ENCODE data around the gene CADPS.

CADPS gene

DNA sequence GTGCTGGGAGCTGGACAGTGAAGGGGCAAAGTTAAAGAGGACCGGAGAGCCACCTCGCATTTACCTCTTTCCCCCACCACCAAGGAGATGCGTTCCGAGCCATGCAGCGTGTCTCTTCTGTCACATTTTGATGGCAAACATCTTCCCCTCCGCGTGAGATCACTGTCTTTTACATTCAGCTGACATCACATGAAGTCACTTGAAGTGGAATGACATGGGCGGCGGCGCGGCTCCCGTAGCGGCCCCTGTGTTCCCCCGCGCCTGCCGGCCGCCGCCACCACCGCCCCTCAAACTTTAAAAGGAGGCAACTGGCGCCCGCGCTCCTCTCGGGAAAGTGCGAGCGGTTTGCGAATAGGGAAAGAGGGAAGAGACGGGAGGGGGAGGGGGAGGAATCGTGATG lies 502.0 kb downstream of the CADPS start, which contains the start of gene FEZF2:
Gene FEZF2 (minus strand): TSS at position 336 of the 400 bp plus-strand sequence. CDS start 682 bp downstream, outside the sequence.
- no peak for DNase-seq (ENCODE audit: low read depth)

DNA sequence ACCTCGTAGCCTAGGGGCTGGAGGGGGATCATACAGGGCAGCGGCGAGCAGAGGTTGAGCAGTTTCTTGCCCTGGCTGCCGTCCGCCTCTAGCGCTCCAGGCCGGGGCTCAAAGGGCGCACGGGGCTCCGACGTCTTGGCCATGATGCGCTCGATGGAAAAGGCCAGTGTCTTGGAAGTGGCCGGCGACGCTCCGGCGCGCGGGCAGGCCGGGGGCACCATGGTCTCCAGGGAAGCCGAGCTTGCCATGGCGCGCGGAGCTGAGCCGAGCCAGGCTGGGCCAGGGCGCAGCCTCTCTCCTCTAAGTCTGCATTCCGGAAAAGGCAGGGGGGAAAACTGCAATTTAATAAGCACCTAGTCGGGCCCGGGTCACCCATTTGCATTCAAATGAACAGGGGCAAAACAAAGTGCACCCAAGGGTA lies 502.6 kb downstream of the CADPS start:
- no peak for DNase-seq (ENCODE audit: low read depth)

DNA sequence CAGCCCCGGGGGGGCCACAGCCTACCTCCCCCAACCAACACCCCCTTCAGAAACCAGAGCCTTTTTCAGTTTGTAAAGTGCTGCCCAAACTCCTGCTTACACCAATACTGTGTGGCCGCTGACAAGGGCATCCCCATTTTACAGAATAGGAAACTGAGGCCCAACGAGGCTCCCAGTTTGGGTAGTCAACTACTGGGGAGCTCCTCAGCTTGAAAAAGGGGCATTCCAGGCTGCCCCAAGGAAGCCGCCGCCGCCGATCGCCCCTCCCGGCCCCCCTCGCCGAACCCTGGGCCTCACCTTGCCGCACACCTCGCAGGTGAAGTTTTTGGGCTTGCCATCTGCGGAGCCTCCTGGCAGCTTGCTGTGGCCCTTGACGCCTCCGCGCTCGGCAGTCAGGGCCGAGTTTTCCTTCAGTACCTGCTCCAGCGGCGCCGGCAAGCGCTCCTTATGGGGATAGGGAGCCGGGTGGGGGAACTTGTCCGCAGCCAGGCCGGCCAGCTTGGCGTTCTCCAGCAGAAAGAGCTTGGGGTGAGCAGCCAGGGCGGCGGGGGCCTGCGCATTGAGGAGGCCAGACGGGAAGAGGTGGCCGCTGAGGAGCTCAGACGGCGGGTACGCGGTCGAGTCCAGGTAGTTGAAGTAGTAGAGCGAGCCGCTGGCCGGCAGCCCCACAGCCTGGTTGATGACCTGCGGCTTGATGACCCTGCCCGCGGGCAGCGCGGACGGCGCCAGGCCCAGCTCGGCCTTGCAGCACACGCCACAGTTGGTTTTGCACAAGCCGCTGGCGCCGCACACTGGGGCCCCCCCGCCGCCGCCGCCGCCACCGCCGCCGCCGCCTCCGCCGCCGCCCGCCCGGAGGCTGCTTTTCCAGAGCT lies 503.3 kb downstream of the CADPS start:
- DNase-seq (ENCODE audit: low read depth), result no peak

DNA sequence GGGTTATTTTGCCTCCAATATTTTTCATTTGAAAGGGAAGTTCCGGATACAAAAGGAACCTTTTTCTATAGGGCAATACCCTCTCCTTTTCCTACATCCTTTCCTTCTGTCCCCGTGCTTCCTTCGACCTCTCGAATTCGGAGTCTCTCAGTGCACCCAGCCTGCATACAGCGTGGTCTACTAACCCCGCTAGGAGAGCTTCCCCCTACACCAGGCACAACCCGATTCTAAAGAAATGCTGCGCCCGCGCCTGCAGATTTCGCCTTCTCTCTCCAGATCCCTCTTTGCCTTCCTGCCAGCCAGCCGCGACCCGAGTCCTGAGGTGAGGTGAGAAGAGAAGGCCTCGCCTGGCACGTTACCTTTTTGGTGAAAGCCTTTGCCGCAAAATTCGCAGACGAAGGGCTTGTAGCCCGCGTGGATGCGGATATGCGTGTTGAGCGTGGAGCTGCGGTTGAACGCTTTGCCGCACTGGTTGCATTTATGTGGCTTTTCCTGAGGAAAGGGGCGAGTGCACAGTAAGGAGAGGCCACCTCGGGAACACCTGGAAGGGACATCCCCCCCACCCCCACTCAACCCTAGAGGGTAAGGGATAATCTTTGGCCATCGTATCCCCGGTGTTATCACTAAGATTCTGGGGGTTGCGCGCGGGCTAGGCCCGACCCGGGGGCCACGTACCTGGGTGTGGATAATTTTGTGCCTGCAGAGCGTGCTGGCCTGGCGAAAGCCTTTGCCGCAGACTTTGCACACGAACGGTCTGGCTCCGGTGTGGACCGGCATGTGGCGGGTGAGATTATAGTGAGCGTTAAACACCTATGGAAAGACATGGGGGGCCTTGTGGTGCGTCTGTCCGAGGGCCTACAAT lies 504.1 kb downstream of the CADPS start:
- no peak for DNase-seq (ENCODE audit: low read depth)

DNA sequence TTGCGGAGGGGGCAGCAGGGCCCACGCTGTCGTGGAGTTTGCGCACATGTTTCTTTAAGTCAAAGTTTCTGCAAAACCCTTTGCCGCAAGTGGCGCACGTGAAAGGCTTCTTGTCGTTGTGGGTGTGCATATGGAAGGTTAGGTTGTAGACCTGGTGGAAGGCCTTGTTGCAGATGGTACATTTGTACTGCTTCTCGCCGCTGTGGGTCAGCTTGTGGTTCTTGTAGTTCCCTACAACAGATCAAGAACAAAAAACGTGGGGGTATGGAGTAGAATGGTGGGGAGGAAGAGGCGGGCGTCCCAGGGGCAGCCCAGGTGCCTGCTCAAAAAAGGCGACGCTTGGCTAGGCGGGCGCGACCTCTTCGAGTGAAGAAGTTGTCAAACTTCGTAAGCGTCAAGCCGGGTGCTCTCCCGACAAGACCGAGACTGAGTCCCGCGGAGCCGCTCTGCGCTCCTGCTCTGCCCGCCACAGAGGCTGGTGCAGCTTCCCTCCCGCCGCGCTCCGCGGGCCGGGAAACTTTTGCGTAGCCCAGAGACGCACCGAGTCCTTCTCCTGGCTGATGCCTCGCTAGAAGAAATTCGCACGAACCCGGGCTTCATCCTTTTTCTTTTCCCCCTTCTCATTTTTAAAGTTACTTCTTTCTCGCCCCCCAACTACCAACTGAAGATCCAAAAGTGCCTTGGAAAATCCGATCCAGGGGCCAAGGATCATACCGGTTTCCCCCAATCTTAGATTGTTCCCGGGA lies 504.9 kb downstream of the CADPS start:
- DNase-seq (ENCODE audit: low read depth), result no peak

DNA sequence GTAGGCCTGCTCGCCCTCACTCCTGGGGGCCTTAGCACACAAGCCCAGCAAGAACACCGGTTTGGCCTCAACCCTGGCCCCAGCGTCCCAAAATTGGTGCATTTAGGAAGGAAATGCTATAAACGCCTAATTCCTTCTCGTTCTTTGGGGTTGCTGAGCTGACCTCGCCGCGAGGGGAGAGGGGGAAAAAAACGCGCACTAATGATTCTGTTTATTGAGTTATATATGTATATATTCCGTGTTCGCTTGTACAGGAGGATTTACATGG lies 505.8 kb downstream of the CADPS start:
- DNase-seq (ENCODE audit: low read depth), result no peak

DNA sequence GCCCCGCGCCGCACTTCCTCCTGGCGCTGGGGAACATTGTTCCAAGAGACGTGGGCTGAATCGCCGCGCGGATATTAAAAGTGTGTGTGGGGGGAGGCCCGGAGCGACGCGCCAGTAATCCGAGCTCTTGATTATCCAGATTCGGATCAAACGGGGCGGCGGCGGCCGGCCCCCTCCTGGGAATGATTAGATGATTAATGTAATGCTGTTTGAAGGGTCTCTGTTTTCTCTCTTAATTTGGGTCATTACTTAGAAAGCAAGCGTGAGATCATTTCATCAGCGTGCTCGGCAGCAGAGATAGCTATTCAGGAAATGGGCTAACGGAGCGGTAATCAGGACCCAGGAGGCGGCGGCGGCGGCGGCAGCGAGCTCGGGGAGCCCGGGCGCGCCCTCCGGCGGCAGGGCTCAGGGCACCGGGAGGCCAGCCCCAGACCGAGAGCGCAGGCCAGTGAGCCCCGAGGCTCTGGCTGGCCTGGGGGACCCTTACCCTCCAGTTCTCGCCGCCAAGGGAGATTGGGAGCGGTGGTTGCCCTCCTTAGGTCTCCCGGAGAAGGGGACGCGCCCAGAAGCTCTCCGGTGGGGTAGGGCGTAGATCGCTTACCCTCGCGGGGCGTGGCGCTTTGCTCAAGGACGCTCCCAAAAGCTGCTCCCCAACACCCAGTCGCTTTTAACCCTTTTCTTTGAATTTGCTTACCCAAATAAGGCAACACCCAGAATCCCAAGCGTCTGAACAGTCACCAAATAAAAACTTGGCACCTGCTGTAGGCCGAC lies 506.3 kb downstream of the CADPS start:
- DNase-seq (ENCODE audit: low read depth), result no peak

DNA sequence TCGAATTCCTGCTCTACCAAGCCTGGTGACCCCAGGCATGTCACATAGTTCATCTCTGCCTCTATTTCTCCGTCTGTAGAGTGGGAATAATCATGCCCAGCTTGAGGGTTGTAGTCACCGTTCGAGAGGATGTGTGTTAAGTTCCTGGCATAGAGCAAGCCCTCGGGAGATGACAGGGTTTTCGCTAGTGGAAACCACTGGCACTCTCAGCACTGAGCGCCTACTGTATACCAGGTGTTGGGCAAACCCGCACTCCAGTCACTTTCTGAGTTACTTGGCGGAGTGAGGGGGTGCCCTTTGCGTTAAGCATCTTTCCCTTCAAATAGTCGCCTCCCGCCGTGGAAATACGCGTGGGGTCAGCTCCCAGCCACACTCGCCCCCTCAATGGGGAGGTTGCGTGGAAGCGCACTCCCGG lies 506.9 kb downstream of the CADPS start:
- no peak for DNase-seq (ENCODE audit: low read depth)

DNA sequence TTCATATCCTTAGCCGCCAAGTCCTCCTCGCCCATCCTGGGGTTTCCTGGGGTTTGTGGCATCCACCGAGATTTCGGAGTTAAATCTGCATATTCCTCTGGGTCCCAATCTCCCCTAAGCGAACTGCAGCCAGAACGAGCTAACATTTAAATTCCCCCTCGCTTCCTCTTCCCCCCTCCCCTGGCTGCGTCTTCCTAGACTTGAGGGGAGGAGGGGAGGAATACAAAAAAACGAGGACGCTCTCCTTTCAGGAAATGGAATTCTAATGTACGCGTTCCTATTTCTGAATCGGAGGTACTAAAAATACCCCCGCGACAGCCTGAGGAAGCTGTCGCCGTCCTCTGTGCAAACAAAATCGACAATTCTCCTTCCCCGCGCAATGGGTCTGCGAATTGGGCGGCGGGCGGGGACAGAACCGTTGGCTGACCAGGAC lies 507.4 kb downstream of the CADPS start:
- no peak for DNase-seq (ENCODE audit: low read depth)

DNA sequence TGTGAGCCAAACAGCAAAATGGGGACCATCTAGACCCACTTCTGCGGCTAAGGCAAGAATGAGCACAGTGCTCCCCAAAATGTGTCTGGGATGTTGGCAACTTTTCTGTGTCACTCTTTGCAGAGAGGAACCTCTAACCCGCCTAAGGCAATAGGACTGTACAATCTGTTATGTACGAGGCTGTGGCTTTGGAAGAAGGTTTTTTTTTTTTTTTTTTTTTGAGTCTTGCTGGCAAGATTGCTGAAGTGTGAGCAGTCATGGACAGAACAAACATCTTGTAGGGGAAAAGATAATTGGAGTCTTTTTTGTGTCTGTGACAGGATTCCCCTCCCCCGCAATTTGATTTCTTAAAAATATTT lies 509.1 kb downstream of the CADPS start:
- DNase-seq (ENCODE audit: low read depth), result no peak

DNA sequence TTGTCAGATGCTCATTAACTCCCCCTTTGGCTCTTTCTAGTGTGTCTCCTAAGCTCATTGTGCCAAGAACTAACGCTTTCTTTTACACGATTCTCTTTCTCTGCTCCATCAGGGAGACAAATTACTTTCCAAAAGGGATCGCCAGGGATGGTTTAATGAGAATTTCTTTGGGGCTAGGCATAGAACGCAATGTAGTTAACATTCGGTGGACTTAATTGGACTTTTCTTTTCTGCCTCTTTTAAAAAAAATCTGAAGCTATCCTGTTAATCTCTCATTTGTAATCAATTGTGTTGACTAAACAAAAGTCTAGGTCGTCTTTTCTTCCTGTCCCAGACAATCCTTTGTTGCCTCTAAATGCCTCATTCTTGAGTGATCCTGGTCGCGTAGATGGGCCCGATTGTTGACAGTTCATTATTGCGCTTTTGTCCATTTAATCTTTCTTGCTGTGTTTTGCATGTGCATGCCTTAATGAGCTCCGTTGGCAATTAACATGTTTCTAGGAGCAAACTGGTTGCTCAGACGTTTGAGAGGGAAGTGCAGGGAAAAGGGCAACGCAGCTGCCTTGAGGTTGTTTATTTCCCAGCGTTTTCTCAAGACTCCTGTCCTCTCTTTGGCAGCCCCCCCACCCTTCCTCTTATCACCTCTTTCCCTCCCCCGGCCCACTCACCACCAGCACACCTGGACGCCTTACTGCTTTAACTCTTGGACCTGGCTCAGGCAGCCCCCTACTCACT lies 509.7 kb downstream of the CADPS start:
- no peak for DNase-seq (ENCODE audit: low read depth)

DNA sequence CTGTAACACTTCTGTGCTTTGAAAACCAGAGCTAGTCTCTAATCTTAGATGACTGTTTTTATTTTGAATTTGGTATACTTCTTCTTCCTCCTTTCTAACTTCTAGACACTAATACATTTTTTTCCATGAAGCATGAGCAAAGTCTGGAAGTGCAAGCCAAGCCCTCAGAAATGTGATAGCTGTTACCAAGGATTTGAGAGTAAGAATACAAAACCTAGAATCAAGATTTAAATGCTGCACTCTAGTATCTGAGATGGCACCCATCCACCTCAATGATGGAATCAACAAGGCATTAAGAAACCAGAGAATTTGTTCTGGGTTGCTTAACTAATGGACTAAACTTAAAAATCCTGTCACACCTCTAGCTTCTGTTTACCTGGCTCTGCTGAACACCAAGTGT lies 511.0 kb downstream of the CADPS start:
- no peak for DNase-seq (ENCODE audit: low read depth)

DNA sequence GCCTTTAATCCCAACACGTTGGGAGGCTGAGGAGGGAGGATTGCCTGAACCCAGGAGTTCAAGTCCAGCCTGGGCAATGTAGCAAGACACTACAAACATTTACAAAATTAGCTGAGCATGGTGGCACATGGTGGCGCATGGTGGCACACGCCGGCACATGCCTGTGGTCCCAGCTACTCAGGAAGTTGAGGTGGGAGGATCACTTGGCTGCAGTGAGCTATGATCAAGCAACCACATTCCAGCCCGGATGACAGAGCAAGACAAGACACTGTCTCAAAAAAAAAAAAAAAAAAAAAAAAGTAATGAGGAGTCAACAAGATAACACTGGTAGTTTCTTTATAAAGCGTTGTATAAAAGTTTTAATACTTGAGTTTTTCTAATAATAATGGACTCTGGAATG lies 511.9 kb downstream of the CADPS start:
- DNase-seq (ENCODE audit: low read depth), result no peak

DNA sequence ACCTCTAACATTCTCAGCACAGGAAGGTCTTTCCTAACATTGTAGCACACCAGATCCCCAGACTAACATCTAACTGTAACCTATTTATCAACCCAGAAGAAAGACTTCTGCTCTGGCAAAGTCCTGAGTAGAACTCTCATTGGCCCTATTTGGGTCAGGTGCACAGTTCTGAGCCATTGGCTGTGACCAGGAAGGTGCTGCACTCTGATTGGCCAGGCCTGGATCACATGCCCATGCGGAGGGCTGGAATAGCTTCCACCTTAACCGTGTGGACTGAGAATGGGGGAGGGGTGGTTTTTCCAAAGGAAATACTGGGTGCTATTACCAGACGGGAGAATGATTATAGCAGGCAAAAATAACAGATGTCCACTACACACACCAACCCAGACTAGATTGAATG lies 513.4 kb downstream of the CADPS start:
- DNase-seq (ENCODE audit: low read depth), result no peak

DNA sequence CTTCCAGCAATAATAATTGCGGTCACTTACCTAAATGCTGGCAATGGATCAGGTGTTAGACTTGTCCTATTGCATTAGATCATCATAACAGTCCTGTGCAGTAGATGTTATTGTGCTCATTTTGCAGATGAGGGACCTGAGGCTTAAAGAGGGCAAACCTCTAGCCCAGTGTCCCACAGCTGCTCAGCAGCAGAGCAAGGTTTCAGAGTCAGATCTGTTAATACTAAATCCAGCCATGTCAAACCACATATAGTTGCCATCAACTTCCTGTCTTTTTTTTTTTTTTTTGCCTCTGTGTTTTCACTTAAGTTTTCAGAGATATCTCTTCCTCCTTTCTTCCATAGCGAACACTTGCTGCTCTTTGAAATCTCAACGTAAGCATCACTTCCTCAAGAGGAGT lies 514.0 kb downstream of the CADPS start:
- DNase-seq (ENCODE audit: low read depth), result no peak

DNA sequence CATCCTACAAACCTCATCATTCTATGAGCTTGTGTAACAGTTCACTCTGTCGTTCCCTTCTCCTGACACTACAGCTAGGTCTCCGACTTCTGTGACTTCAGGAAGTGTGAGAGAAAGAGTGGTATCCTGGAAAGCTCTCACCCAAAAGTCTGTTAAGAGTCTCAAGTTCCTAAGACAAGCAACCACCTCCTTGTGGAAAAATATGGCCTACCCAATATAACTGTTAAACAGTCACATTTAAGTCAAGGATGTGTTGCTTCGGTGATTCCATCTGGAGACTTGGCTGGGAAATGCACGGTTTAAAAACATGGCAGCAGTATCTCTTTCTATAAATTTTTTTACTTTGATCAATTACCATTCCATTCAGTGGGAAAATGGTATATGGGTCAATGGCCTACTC lies 515.7 kb downstream of the CADPS start:
- DNase-seq (ENCODE audit: low read depth), result no peak

DNA sequence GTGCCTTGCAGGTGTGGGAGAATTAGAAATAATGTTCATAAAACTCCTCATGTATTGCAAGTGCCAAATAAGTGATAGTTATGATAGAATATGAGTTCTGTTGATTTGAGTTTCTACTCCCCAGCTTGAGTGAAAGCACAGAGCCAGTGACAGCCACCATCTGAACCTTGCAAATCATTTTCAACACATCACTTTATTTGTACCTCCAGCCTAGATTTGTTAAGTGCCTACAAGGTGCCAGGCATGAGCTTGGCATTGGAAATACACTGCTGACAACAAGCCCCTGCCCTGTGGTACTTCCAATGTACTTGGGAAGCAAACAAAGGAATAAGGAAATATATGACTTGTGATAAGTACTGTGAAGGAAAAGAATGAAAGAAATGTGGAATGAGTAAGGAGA lies 518.9 kb downstream of the CADPS start:
- no peak for DNase-seq (ENCODE audit: low read depth)

DNA sequence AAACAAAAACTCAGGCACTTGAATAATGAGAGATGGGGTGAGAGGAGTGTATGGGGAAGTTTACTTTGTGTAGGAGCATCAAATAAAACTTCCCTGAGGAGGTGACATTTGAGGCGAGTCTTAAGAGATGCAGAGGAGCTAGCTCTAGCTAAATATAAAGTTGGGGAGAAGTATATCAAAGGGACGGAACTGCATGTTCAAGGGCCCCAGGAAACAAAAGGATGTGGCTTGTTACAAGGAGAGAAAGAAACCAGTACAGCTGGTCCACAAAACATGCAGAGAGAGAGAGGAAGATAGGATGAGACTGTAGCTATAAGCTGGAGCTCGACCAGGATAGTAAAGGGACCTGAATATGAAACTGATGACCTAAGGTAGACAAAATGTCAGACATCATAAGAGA lies 519.5 kb downstream of the CADPS start:
- no peak for DNase-seq (ENCODE audit: low read depth)

Data from EH (cell line).